GM12873 (cell line): Measurements from ENCODE around the gene CCDC171.

Experiments used
- TF ChIP-seq, protein P1 (sequence below): IDR thresholded peaks from 2 replicates; pipeline ENCODE4 v1.5.1; 2012; ENCODE audit warnings: low read depth, mild to moderate bottlenecking, moderate library complexity, low read length, control low read depth; ENCODE audit not compliant: insufficient read depth; ENCODE audit errors: missing control alignments

The CCDC171 gene

DNA sequence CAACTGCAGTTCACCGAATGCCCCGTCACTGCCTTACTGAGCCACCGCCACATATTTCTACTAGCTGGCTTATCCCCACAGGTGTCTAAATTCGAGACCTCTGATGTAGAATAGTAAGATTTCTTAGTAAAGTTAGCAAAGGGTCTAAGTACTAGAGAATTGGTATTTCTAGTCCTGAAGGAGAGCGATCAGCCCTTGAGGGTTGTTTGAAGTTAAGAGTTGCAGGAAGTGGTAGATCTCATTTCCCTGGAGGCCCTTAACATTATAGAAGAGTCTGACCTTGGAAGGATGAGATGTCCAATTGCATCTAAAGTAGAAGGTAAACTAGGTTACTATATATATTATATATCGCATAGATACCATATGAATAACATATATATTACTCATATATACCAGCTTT lies 451.8 kb downstream of the CCDC171 start:
- TF ChIP-seq, protein P1, sequence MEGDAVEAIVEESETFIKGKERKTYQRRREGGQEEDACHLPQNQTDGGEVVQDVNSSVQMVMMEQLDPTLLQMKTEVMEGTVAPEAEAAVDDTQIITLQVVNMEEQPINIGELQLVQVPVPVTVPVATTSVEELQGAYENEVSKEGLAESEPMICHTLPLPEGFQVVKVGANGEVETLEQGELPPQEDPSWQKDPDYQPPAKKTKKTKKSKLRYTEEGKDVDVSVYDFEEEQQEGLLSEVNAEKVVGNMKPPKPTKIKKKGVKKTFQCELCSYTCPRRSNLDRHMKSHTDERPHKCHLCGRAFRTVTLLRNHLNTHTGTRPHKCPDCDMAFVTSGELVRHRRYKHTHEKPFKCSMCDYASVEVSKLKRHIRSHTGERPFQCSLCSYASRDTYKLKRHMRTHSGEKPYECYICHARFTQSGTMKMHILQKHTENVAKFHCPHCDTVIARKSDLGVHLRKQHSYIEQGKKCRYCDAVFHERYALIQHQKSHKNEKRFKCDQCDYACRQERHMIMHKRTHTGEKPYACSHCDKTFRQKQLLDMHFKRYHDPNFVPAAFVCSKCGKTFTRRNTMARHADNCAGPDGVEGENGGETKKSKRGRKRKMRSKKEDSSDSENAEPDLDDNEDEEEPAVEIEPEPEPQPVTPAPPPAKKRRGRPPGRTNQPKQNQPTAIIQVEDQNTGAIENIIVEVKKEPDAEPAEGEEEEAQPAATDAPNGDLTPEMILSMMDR = no peak

- TF ChIP-seq, protein P1 = no peak
These were observed 457.4 kb downstream of the CCDC171 start for GRCh38 chr9:16010221-16010620.

GRCh38 chr9:16012621-16013020 lies 459.8 kb downstream of the CCDC171 start:
- TF ChIP-seq, protein P1 = no peak

- TF ChIP-seq, protein P1 = no peak
These were observed 460.5 kb downstream of the CCDC171 start for GRCh38 chr9:16013366-16013765.

- TF ChIP-seq, protein P1 = no peak
These were observed 461.0 kb downstream of the CCDC171 start for GRCh38 chr9:16013826-16014225.

DNA sequence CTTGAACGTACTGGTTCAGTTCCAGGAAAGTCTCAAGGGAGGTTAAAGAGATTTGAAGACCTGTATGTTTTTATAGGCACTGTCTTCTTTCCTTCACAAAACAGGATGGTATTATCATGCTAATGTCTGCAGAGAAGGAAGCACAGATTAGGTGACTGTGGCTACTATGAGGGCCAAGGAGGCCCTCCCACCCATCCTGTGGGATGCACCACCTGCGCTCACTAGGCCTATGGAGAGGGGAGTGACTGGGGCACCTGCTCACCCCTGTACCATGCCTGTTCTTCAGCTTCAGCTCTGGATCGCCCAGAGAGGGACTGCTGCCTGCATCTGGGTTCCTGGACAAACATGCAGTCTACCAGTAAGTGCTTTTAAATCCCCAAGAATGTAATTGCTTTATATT lies 469.4 kb downstream of the CCDC171 start:
- TF ChIP-seq, protein P1 = no peak

- TF ChIP-seq, protein P1 = no peak
These were observed 470.6 kb downstream of the CCDC171 start for GRCh38 chr9:16023446-16023845.
